ENCODE results near the gene MEP1B. TPM values are rescaled to one million over a fixed set of nuclear protein-coding genes. Genes with fewer than 3 reads are reported as not detected.
"Not testable (repeated sequence)": the region's sequence is repeated elsewhere in the genome, so short reads cannot be mapped to it uniquely, and the experiment has no call there.

Gene MEP1B
- total and polyA plus RNA-seq, 2 experiments from 2014 or later: not detected

- TF ChIP-seq ZNF462 (CRISPR knock-in tag; IDR thresholded peaks at IDR 0.05): no peak
- no peak for TF ChIP-seq NANOG (IDR thresholded peaks at IDR 0.05; ENCODE audit: borderline replicate concordance)
- no peak for TF ChIP-seq CREB1 (CRISPR knock-in tag; IDR thresholded peaks at IDR 0.05; ENCODE audit: low read depth)
- no peak for TF ChIP-seq ETS1 (IDR thresholded peaks at IDR 0.05)
- TF ChIP-seq ZNF331 (CRISPR knock-in tag; IDR thresholded peaks at IDR 0.05; ENCODE audit: low read depth): no peak
Observed at GRCh38 chr18:32219431-32220018, 29.7 kb downstream of the MEP1B start (continued).

- H3K27me3 ChIP-seq (ENCODE audit: insufficient read depth); H2AFZ ChIP-seq; H4K20me1 ChIP-seq (replicated peaks; ENCODE audit: insufficient read depth); H3K4me1 Mint-ChIP-seq; H3K4me1 ChIP-seq (ENCODE audit: insufficient read depth); H3K79me2 ChIP-seq (replicated peaks; ENCODE audit: insufficient read depth); H3K27me3 Mint-ChIP-seq (ENCODE audit: insufficient read depth, low read depth, poor library complexity); H3K9me2 ChIP-seq (ENCODE audit: insufficient read depth); H3K4me2 ChIP-seq; H3K9me3 Mint-ChIP-seq; H3K27ac ChIP-seq (ENCODE audit: low read depth); H3K4me3 Mint-ChIP-seq; H3K4me3 ChIP-seq; H3F3A ChIP-seq (replicated peaks; ENCODE audit: low read depth); H3K27ac Mint-ChIP-seq; DNase-seq (ENCODE audit: low spot score); H3K36me3 Mint-ChIP-seq (ENCODE audit: low read depth); ATAC-seq; H3K36me3 ChIP-seq (ENCODE audit: insufficient read depth): not testable (repeated sequence)
Observed at GRCh38 chr18:32233348-32233747, 43.5 kb downstream of the MEP1B start.

All from GM23338 (cell line).